ENCODE results near the gene MAP3K4. TPM values are rescaled to one million over a fixed set of nuclear protein-coding genes. Genes with fewer than 3 reads are reported as not detected.

Gene MAP3K4
- total RNA-seq, 1 donor from 2014 or later: 47.2 TPM

GRCh38 chr6:161153725-161154124 is 162.2 kb downstream of the MAP3K4 start:
- Histone ChIP-seq H3K4me1 (no peaks in the 10 kb centered on the region), H3K4me3 (no peak overlapping the region), H3K27ac (no peak overlapping the region), H3K27me3 (ENCODE audit: low read depth) (no peaks in the 10 kb centered on the region), H3K9me3 (no peaks in the 10 kb centered on the region), H3K36me3 (peaks cover 14% of the 10 kb centered on the region)
- DNase-seq (no peak), ATAC-seq (peak in 1 of 2 donors; percentile 27)
- intact Hi-C loops (cut with DNase I): no loop called here
- TF ChIP-seq, protein P1, sequence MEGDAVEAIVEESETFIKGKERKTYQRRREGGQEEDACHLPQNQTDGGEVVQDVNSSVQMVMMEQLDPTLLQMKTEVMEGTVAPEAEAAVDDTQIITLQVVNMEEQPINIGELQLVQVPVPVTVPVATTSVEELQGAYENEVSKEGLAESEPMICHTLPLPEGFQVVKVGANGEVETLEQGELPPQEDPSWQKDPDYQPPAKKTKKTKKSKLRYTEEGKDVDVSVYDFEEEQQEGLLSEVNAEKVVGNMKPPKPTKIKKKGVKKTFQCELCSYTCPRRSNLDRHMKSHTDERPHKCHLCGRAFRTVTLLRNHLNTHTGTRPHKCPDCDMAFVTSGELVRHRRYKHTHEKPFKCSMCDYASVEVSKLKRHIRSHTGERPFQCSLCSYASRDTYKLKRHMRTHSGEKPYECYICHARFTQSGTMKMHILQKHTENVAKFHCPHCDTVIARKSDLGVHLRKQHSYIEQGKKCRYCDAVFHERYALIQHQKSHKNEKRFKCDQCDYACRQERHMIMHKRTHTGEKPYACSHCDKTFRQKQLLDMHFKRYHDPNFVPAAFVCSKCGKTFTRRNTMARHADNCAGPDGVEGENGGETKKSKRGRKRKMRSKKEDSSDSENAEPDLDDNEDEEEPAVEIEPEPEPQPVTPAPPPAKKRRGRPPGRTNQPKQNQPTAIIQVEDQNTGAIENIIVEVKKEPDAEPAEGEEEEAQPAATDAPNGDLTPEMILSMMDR (IDR thresholded peaks at IDR 0.05): no peak

DNA sequence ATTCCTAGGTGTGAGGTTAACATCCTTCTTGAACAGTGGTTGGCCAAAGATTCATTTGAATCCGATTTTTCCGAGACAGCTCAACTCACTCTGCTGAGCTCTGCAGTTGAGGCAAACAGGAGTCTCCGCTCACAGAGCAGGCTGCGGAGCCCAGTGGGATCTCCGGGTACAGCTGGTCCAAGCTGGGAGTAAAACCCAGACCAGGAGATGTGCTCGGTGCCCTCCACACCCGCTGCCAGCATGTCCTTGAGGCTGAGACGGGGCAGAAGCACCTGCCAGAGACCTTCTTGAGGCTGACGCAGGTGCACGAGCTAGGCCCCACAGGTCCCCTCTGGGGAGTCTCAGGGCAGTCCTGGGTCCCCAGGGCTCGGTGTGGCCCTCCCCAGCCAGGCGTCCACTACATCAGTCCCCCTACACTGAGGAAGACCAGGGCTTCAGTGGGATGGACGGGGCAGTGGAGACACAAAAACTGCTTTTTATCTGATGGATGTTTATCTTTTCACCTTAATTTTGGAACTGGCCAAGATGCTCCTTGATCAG is 163.3 kb downstream of the MAP3K4 start:
- ATAC-seq (no peak), DNase-seq (no peak)
- Histone ChIP-seq H3K4me1 (no peaks in the 10 kb centered on the region), H3K4me3 (no peak overlapping the region), H3K36me3 (peaks cover 18% of the 10 kb centered on the region), H3K27ac (no peak overlapping the region), H3K9me3 (no peaks in the 10 kb centered on the region), H3K27me3 (ENCODE audit: low read depth) (no peaks in the 10 kb centered on the region)
- intact Hi-C loops (cut with DNase I): no loop called here
- TF ChIP-seq, protein P1 (IDR thresholded peaks at IDR 0.05): no peak

- no peak for DNase-seq
- ATAC-seq: no peak
- no peaks in the 10 kb centered on the region for H3K27me3 ChIP-seq (ENCODE audit: low read depth)
- no peak overlapping the region for H3K27ac ChIP-seq
- intact Hi-C loops (cut with DNase I): no loop called here
- H3K36me3 ChIP-seq: peaks cover 46% of the 10 kb centered on the region
- H3K4me1 ChIP-seq: no peaks in the 10 kb centered on the region
- H3K9me3 ChIP-seq: no peaks in the 10 kb centered on the region
- no peak overlapping the region for H3K4me3 ChIP-seq
- TF ChIP-seq, protein P1 (IDR thresholded peaks at IDR 0.05): no peak
These were observed 169.6 kb downstream of the MAP3K4 start for GRCh38 chr6:161161121-161161520.

DNA sequence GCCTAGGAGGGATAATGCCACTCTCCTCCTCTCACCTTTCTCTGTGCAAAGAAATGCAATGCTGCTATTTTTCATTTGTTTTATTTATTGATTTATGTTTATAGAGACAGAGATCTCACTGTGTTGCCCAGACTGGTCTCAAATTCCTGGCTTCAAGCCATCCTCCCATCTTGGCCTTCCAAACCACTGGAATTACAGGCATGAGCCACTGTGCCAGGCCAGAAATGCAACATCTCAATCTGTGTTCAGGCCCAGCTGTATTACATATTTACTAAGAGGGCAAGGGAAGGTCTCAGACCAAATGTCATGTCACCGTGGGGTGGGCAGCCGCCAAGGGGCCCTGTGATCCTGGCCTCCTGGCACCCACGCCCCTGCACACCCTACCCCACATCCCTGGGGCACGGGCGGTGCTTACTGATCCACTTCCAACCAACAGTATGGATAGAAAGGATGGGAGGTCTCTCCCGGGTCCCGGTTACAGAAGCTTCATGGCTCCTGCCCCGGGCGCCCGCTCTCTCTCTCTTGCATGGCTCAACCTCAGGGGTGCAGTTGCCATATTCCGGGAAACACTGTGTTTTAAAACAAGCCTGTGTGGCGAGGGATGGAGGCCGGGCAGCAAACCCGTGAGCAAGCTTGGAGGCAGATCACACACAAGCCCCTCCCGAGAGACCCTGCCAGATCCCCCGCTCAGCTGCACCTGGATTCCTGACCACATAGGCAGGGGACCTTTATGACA is 170.5 kb downstream of the MAP3K4 start:
- H3K9me3 ChIP-seq: no peaks in the 10 kb centered on the region
- DNase-seq (no peak), ATAC-seq (no peak)
- intact Hi-C loops (cut with DNase I): no loop called here
- H3K36me3 ChIP-seq: peaks cover 46% of the 10 kb centered on the region
- no peaks in the 10 kb centered on the region for H3K27me3 ChIP-seq (ENCODE audit: low read depth)
- H3K4me3 ChIP-seq: no peak overlapping the region
- H3K27ac ChIP-seq: no peak overlapping the region
- no peaks in the 10 kb centered on the region for H3K4me1 ChIP-seq
- TF ChIP-seq, protein P1 (IDR thresholded peaks at IDR 0.05): no peak

DNA sequence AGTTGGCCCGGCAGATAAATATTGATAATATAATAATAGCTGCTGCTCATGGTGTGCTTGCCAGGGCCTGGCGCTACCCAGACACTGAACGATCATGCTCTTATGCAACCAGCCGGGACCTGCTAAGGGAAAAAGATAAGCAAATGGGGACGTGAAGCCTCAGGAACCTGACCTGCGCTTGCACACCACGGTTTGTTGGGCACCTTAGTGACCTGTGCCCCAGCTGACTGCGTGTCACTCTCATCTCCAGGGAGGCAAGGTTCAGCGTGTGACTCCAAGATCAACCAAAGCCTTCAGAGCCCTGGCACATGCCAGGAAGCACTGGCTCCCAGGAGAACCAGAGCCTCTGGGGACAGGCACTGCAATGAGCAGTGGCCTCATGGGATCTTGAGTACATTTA is 171.2 kb downstream of the MAP3K4 start:
- no peak for DNase-seq
- intact Hi-C loops (cut with DNase I): no loop called here
- no peak for ATAC-seq

More for the DNA sequence above, 171.2 kb downstream of the MAP3K4 start:
- Histone ChIP-seq H3K27ac (no peak overlapping the region), H3K36me3 (peaks cover 46% of the 10 kb centered on the region), H3K4me1 (no peaks in the 10 kb centered on the region), H3K9me3 (no peaks in the 10 kb centered on the region), H3K4me3 (no peak overlapping the region), H3K27me3 (ENCODE audit: low read depth) (no peaks in the 10 kb centered on the region)
- TF ChIP-seq, protein P1 (IDR thresholded peaks at IDR 0.05): no peak

All from lower lobe of right lung (tissue), 2 donors.